HEK293 (cell line): ENCODE data around the gene BTNL9.

Experiments used
- CTCF ChIA-PET: fragments of 350-600 bp; formaldehyde crosslinking; extraction: SDS; loops from one replicate; lab custom pipeline; 2021; ENCODE audit warnings: antibody characterized with exemption; lab: Yijun Ruan, JAX
- POLR2A ChIA-PET: fragments of 300-600 bp; formaldehyde crosslinking; extraction: SDS; loops from one replicate; lab custom pipeline; 2020; ENCODE audit warnings: antibody characterized with exemption, inconsistent platforms; lab: Yijun Ruan, JAX
- H3K27ac ChIP-seq: fragments of 200-500 bp; sonication (Bioruptor generic); 2 replicates; pipeline ENCODE4 v1.5.1; 2014; ENCODE audit warnings: low read depth, low read length, control low read depth, inconsistent platforms; ENCODE audit errors: extremely low read depth
- H3K36me3 ChIP-seq, 2 experiments: fragments of 200-500 bp in 1 of 2; sonication (Bioruptor generic) in 1 of 2; 1 replicate in 1 of 2; 2 replicates in 1 of 2; pipeline ENCODE4 v1.5.1; 2014 to 2017; ENCODE audit warnings: inconsistent platforms in 2 of 2, low read length in 2 of 2; ENCODE audit not compliant: control insufficient read depth in 2 of 2, insufficient read depth in 1 of 2
- H3K4me1 ChIP-seq: fragments of 200-500 bp; sonication (Bioruptor generic); 2 replicates; pipeline ENCODE4 v1.5.1; 2014; ENCODE audit warnings: mild to moderate bottlenecking, low read length, inconsistent platforms; ENCODE audit not compliant: control insufficient read depth, insufficient read depth
- H3K4me3 ChIP-seq: 2 replicates; pipeline ENCODE4 v1.5.1; 2011; ENCODE audit warnings: low read depth, mild to moderate bottlenecking, control low read depth, low read length, moderate library complexity
- H3K9me3 ChIP-seq: fragments of 200-500 bp; sonication (Bioruptor generic); 2 replicates; pipeline ENCODE4 v1.5.1; 2014; ENCODE audit warnings: low read depth, low read length, inconsistent platforms; ENCODE audit not compliant: control insufficient read depth, insufficient read depth
- GFI1B ChIP-seq: fragments of 450-650 bp; formaldehyde crosslinking; IDR thresholded peaks from 2 replicates; pipeline ENCODE4 v1.5.1; 2016; ENCODE audit warnings: missing biosample characterization, missing genetic modification characterization
- GLI2 ChIP-seq: fragments of 450-650 bp; formaldehyde crosslinking; IDR thresholded peaks from 2 replicates; pipeline ENCODE4; 2017; ENCODE audit warnings: missing biosample characterization, missing genetic modification characterization, low read depth, borderline replicate concordance
- KLF1 ChIP-seq: fragments of 450-650 bp; formaldehyde crosslinking; IDR thresholded peaks from 2 replicates; pipeline ENCODE4 v1.5.1; 2016; ENCODE audit warnings: missing biosample characterization, missing genetic modification characterization
- KLF10 ChIP-seq: fragments of 450-650 bp; IDR thresholded peaks from 2 replicates; pipeline ENCODE4 v1.5.1; 2018; ENCODE audit warnings: missing biosample characterization, mild to moderate bottlenecking, missing genetic modification characterization
- KLF7 ChIP-seq: fragments of 450-650 bp; formaldehyde crosslinking; IDR thresholded peaks from 2 replicates; pipeline ENCODE4 v1.5.1; 2016; ENCODE audit warnings: missing biosample characterization, missing genetic modification characterization, borderline replicate concordance
- MZF1 ChIP-seq: fragments of 450-650 bp; formaldehyde crosslinking; IDR thresholded peaks from 2 replicates; pipeline ENCODE4 v1.5.1; 2017; ENCODE audit warnings: missing biosample characterization, missing genetic modification characterization, borderline replicate concordance
- TRIM28 ChIP-seq: IDR thresholded peaks from 2 replicates; pipeline ENCODE4 v1.6.1; 2011; ENCODE audit warnings: low read length, control low read depth, borderline replicate concordance
- WT1 ChIP-seq: fragments of 450-650 bp; formaldehyde crosslinking; IDR thresholded peaks from 2 replicates; pipeline ENCODE4 v1.5.1; 2016; ENCODE audit warnings: missing biosample characterization, missing genetic modification characterization
- ZBTB48 ChIP-seq: fragments of 450-650 bp; formaldehyde crosslinking; IDR thresholded peaks from 2 replicates; pipeline ENCODE4 v1.5.1; 2016; ENCODE audit warnings: missing biosample characterization, missing genetic modification characterization
- ZNF138 ChIP-seq: fragments of 450-650 bp; formaldehyde crosslinking; IDR thresholded peaks from 2 replicates; pipeline ENCODE4 v1.5.1; 2016; ENCODE audit warnings: missing biosample characterization, missing genetic modification characterization, borderline replicate concordance
- ZNF146 ChIP-seq: fragments of 450-650 bp; formaldehyde crosslinking; IDR thresholded peaks from 2 replicates; pipeline ENCODE4 v1.5.1; 2016; ENCODE audit warnings: missing biosample characterization, missing genetic modification characterization
- ZNF18 ChIP-seq: fragments of 450-650 bp; formaldehyde crosslinking; IDR thresholded peaks from 2 replicates; pipeline ENCODE4 v1.5.1; 2016; ENCODE audit warnings: missing biosample characterization, missing genetic modification characterization
- ZNF214 ChIP-seq: fragments of 450-650 bp; formaldehyde crosslinking; IDR thresholded peaks from 2 replicates; pipeline ENCODE4 v1.5.1; 2017; ENCODE audit warnings: missing biosample characterization, mild to moderate bottlenecking, missing genetic modification characterization, borderline replicate concordance
- ZNF239 ChIP-seq: fragments of 450-650 bp; formaldehyde crosslinking; IDR thresholded peaks from 2 replicates; pipeline ENCODE4 v1.5.1; 2016; ENCODE audit warnings: missing biosample characterization, missing genetic modification characterization
- ZNF416 ChIP-seq: fragments of 450-650 bp; formaldehyde crosslinking; IDR thresholded peaks from 2 replicates; pipeline ENCODE4 v1.5.1; 2016; ENCODE audit warnings: missing biosample characterization, missing genetic modification characterization
- ZNF48 ChIP-seq: fragments of 450-650 bp; formaldehyde crosslinking; IDR thresholded peaks from 2 replicates; pipeline ENCODE4 v1.5.1; 2016; ENCODE audit warnings: missing biosample characterization, missing genetic modification characterization
- ZNF488 ChIP-seq: fragments of 450-650 bp; formaldehyde crosslinking; IDR thresholded peaks from 2 replicates; pipeline ENCODE4 v1.5.1; 2016; ENCODE audit warnings: missing biosample characterization, missing genetic modification characterization
- ZNF548 ChIP-seq: fragments of 450-650 bp; formaldehyde crosslinking; IDR thresholded peaks from 2 replicates; pipeline ENCODE4 v1.5.1; 2016; ENCODE audit warnings: missing biosample characterization, missing genetic modification characterization
- ZNF561 ChIP-seq: fragments of 450-650 bp; IDR thresholded peaks from 2 replicates; pipeline ENCODE4 v1.5.1; 2018; ENCODE audit warnings: missing biosample characterization, missing genetic modification characterization, borderline replicate concordance
- ZNF585B ChIP-seq: fragments of 450-650 bp; formaldehyde crosslinking; IDR thresholded peaks from 2 replicates; pipeline ENCODE4 v1.5.1; 2016; ENCODE audit warnings: missing biosample characterization, missing genetic modification characterization
- ZNF629 ChIP-seq: fragments of 450-650 bp; formaldehyde crosslinking; IDR thresholded peaks from 2 replicates; pipeline ENCODE4 v1.5.1; 2017; ENCODE audit warnings: missing biosample characterization, missing genetic modification characterization
- ZNF639 ChIP-seq: fragments of 450-650 bp; formaldehyde crosslinking; IDR thresholded peaks from 2 replicates; pipeline ENCODE4 v1.5.1; 2016; ENCODE audit warnings: missing biosample characterization, missing genetic modification characterization
- ZNF654 ChIP-seq: fragments of 450-650 bp; formaldehyde crosslinking; IDR thresholded peaks from 2 replicates; pipeline ENCODE4 v1.5.1; 2016; ENCODE audit warnings: low read depth, missing biosample characterization, missing genetic modification characterization
- ZNF658 ChIP-seq: fragments of 450-650 bp; formaldehyde crosslinking; IDR thresholded peaks from 2 replicates; pipeline ENCODE4; 2016; ENCODE audit warnings: missing biosample characterization, missing genetic modification characterization
- ZNF792 ChIP-seq: fragments of 450-650 bp; formaldehyde crosslinking; IDR thresholded peaks from 2 replicates; pipeline ENCODE4 v1.5.1; 2016; ENCODE audit warnings: missing biosample characterization, missing genetic modification characterization

Gene BTNL9

GRCh38 chr5:181039931-181040630 is at the start of gene BTNL9:
Gene BTNL9 (plus strand): TSS chr5:181040266. CDS start chr5:181045490, 5,224 bp downstream.
- ChIA-PET CTCF (interaction anchor here (0.8 kb wide), 1 partner anchor 159 kb away, joined by 3 read pairs; no protein-coding TSS in a partner anchor), POLR2A (no interaction called here)
- Histone ChIP-seq H3K4me1 (no peaks in the 10 kb centered on the region), H3K27ac (no peak within 1 kb of the TSS), H3K36me3 (no peaks in the 10 kb centered on the region), H3K9me3 (no peaks in the 10 kb centered on the region), H3K4me3 (no peak within 1 kb of the TSS)
- TF ChIP-seq ZNF48 (tag by site-specific recombination) (no peak), ZNF658 (no peak), MZF1 (no peak), ZNF146 (no peak), ZNF639 (tag by site-specific recombination) (no peak)

GRCh38 chr5:180990882-180991242 is 49.2 kb upstream of the BTNL9 start:
- POLR2A ChIA-PET, result no interaction called here
- Histone ChIP-seq H3K4me3 (no peak overlapping the region), H3K4me1 (no peaks in the 10 kb centered on the region), H3K27ac (no peak overlapping the region), H3K36me3 (no peaks in the 10 kb centered on the region), H3K9me3 (no peaks in the 10 kb centered on the region)
- CTCF ChIA-PET, result no interaction called here
- TF ChIP-seq GFI1B (tag by site-specific recombination) (no peak), KLF10 (tag by site-specific recombination) (no peak), ZNF792 (tag by site-specific recombination) (no peak), ZBTB48 (no peak), ZNF239 (tag by site-specific recombination) (no peak), ZNF629 (tag by site-specific recombination) (no peak), ZNF416 (tag by site-specific recombination) (no peak), ZNF214 (tag by site-specific recombination) (no peak), ZNF585B (tag by site-specific recombination) (no peak), GLI2 (tag by site-specific recombination) (no peak), TRIM28 (no peak), ZNF18 (tag by site-specific recombination) (no peak), WT1 (no peak), ZNF138 (tag by site-specific recombination) (no peak), ZNF548 (tag by site-specific recombination) (no peak), ZNF654 (no peak), KLF1 (tag by site-specific recombination) (no peak), ZNF561 (no peak)

- POLR2A ChIA-PET, result no interaction called here
- Histone ChIP-seq H3K27ac (no peak overlapping the region), H3K36me3 (no peaks in the 10 kb centered on the region), H3K9me3 (no peaks in the 10 kb centered on the region)
- CTCF ChIA-PET, result no interaction called here
- no peak for TF ChIP-seq ZNF548 (tag by site-specific recombination)
- no peak for TF ChIP-seq KLF7 (tag by site-specific recombination)
- TF ChIP-seq ZNF488 (tag by site-specific recombination), result no peak
- no peak for TF ChIP-seq WT1
- TF ChIP-seq, all 188 proteins: peak for 0
- Histone ChIP-seq H3K4me3 (no peak overlapping the region), H3K4me1 (no peaks in the 10 kb centered on the region)
These were observed 38.1 kb upstream of the BTNL9 start for GRCh38 chr5:181001947-181002346.
